ENCODE results near the gene TMPRSS3.
A peak's percentile ranks its signal among the peaks of the same experiment; 100 is the strongest.
"Not testable (repeated sequence)": the region's sequence is repeated elsewhere in the genome, so short reads cannot be mapped to it uniquely, and the experiment has no call there.

The TMPRSS3 gene

DNA sequence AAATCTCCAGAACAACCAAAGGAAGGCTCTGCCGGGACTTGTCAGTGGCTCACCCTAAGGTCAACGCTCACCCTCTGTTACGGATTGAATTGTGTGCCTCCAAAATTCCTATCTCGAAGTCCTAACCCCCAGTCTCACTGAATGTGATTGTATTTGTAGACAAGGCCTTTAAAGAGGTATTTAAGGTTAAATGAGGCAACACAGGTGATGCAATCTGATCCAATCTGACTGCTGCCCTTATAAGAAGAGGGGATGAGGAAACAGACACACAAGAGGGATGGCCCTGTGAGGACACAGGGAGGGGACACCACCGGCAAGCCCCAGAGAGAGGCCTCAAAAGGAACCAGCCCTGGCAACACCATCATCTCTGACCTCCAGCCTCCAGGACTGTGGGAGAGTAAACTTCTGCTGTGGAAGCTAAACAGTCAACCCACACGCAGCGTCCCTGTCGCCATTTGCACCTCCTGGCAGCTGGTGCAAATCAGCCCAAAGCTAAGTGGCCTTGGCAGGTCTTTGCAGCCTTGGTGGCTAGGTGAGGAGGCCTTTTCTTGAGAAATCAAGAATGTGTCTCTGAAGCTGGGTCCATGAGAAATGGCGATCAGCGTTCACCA, 32.1 kb upstream of the TMPRSS3 start:
- no peak for DNase-seq

DNA sequence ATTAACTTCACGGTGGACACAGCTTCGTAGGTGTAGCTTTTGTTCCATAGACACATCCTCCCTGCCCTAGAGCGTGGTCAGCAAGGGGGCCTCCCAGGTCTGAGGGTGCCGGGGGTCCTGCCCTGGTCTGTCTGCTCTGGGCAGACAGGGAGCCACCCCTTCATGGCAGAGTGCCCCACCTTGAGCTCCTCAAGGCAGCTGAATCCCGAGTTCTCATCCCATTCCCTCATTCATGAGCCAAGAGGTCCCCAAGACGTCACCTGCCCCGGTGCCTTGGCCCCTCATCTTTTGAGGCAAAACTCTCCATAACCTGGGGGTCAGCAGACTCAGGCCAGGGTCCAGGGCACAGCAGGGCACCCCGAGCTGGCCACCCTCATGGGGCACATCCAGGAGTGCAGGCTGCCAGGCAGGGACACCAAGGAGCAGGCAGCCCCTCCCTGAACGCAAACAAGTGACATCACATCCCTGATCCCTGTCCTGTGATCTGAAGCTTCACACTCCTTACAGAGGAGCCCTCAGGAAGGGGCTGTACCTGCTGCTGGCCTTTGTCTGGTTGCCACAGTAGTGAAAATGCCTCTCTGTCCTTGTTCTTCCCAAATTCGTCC, 31.1 kb upstream of the TMPRSS3 start:
- DNase-seq = no peak

DNA sequence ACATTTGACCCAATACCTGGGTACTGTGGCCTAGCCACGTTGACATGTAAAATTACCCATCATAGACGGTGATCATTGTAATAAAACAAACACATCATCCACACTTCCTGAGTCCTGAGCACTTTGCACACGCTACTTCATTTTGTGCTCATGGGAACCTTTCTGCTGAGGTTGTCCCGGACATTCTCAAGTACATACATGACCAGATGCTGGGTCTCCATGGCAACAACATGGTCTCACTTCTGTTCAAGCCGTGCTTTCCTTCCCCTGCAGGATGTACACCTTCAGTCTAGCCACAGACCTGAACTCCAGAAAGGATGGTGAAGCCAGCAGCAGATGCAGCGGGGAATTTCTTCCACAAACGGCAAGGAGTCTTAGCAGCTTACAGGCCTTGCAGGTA, 30.6 kb upstream of the TMPRSS3 start:
- no peak for DNase-seq

DNA sequence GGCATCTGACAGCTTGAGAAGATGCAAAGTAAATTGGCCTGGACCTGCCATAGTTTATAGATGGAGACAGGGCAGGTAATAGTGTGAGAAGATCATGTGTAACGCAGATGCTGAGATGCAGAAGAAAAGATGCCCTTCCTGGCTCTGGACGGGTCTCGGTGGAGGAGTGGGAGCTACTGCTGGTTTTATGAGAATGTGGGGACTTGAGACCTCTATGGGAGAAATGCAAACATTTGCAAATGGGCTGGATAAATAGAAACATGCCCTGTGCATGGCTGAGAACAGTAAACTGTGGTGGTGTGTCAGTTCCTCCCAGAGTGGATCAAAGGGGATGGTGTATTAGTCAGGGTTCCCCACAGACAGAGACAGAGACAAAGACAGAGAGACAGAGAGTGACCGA, 29.7 kb upstream of the TMPRSS3 start:
- DNase-seq = no peak

DNA sequence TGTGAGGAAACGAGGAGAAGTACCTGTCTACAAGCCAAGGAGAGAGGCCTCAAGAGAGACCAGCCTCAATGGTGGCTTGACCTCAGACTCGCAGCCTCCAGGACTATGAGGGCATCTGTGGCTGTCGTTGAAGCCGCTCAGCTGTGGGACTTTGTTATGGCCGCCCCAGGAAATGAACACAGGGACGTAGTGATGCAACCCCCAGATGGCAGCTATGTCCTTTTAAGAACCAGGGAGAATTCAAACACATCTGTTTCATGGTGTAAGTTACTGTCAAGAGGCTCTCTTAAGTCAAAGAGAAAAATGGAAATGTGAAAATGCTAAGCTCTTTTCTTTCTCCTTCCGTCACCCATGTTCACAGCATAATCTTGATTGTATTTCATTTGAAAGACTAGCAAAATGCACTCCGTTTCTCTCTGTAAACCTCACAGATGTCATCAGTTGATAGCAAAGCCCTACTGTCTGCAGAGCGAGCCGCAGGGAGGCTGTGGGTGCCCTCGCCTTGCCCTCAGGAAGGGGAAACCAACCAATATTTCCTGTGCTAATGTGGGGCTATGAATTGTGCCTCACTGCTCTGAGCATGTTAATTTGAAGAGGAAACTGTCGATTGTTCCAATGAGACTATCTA, 29.2 kb upstream of the TMPRSS3 start:
- peak; percentile 44 for DNase-seq

DNA sequence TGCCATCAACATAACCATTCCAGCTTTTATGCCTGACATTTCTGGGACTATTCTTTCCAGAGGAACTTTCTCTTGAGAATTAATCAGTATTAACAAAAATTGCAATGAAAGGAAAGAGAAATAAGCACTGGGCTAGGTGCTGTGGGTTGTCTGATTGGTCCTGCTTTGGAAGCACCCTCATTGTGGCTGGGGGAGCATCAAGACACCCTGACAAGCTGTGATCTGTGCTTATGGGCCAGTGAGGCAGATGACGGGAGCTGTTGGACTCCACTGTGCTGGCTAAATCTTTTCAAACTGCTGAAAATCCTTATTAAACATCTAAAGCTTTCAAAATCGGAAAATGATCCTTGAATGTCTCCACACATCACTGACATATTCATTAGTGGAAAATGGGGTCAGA, 27.8 kb upstream of the TMPRSS3 start:
- DNase-seq = no peak

DNA sequence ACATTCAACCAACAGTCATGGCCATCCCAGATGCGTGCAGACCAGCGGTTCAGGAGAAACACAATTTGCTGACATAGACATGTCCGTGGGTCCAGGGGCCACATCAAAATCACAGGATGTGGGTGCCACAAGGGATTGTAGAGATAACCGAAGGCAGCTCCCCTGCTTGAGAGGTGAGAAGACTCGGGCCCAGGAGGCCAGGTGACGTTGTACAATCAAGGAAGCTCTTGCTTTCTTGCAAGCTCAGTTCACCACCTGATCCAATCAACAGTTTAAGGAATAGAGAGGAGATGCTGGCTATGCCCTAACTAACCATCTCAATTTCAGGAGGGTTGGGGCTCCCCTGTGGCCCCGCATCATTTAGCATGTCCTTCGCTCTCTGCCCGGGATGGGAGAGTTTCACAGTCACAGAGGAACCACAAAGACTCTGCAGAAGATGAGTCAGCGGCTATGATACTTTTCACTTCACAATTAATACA, 27.4 kb upstream of the TMPRSS3 start:
- DNase-seq = no peak

DNA sequence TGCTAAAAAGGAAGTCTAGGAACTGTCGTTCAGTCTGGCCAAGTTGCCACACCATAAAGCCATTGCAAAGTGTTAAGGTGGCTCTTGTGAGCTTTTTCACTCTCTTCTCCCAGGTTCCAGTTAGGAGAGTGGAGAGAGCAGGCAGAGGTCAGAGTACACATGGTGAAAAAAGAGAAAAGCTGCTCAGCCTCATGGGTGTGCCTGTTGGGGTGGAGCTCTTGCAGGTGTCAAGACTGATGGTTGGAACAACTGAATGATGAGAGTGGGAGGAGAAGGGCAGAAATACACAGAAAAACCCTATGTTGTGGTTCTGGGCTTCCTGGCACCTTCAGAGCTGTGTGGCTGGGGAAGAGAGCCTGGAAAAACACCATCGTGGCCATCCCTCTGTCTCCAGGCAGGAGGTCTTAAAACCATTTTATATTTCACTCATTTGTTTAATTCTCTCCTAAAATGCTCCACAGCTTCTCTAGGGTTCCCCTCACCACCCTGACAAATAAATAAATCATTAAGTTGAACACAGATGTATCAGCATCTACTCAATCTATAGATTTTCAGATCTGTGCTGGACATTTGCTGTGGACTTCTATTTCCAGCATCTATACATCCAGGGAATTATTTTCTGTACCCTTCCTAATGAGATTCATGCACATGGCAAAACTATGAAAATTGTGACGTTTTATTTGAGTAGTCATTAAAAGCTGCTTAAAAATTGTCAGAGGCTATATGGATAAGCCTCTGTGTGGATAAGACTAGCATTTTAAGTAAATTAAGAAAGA, 25.4 kb upstream of the TMPRSS3 start:
- no peak for DNase-seq

DNA sequence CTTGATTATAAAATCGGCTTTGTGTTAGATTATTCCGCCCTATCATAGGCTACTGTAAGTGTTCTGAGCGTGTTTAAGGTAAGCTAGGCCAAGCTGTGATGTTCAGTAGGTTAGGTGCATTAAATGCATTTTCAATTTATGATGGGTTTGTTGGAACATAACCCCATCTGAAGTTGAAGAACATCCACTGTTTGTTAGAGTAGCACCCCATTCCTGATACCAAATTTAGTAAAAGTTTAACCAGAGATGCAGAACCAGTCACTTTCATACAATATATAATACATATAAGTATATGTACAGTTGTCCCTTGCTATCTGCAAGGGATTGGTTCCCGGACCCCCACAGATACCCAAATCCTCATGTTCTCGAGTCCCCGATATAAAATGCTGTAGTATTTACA, 24.0 kb upstream of the TMPRSS3 start:
- DNase-seq = no peak

DNA sequence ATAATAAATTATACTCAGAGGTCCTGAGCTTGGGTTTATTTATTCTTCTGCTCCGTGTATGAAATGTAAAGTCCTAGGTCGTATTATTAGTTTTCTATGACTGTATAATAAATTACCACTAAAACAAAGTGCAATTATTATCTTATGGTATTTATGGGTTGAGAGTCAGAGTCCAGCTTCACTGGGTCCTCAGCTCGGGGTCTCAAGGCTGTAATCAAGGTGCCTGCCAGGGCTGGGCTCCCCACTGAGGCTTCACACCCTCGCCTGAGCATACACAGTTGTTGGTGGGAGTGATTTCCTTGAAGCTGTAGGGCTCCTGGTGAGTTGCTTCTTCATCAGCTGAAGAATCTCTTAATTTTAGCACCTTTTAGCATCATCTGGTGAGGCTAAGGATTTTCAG, 23.0 kb upstream of the TMPRSS3 start:
- DNase-seq = no peak

DNA sequence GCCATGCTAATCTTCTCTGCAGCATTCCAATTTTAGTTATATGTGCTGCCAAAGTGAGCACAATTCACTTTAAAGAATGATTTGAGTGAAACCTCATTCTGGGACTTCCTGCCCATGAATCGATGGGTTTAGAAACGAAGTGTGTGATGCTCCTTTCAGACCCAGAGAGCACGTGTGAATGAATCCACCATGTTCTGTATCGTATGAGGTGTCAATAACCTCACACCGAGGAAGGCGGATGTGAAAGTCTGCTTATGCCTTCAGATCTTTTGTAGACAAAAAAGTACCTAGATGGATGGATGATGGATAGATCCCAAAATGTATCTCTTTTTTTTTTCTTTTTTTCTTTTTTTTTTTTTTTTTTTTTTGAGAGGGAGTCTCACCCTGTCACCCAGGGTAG, 21.7 kb upstream of the TMPRSS3 start:
- no peak for DNase-seq

DNA sequence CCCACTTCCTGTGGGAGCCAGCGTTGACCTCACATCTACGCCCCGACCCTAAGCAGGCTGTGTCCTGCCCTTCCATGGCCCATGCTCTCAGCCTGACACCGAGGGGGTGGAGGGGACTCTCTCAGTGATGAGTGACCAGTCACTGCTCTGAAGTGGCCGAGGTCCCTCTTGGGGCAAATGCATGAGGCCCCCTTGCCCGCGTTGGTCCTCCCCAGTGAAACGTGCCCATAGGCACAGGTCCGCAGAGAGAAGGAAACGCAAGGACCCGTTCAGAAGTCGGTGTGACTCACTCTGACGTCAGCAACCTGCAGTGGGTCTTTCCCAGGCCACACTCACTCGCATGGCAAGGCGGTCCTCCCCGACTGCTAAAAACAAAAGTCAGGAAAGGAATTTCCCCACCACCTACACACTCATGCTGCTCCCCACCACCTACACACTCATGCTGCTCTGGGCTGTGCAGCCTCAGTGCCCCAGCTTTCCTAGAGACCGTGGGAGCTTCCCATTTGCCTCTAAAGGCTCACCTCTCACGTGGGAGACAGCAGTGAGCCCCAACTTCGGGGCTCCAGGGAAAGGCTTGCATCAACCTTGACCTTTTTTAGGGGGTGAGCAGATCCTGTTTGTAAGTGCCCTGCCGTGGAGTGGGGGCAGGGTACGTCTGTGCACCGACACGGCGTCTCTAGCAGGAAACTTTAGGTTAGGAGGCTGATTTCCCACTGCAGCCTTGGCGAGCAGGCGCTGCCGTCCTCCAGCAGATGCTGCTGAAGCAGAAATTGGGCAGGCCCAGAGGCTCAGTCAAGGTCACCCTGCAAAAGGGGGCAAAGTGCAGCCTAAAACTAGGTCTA, 19.3 kb upstream of the TMPRSS3 start:
- DNase-seq = peak; percentile 80

DNA sequence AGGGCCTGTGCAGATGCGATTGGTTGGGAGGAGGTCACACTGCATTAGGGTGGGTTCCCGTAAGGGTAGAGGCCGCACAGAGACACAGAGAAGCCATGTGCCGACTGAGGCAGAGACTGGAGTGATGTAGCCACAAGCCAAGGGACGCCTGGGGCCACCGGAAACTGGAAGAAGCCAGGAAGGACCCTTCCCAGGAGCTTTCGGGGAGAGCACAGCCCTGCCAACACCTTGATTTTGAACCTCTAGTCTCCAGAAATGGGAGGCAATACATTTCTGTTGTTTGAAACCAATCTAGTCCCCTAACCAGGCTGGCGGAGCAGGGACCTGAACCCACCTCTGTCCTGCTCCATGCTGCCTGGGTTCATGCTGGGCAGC, 18.7 kb upstream of the TMPRSS3 start:
- no peak for DNase-seq

DNA sequence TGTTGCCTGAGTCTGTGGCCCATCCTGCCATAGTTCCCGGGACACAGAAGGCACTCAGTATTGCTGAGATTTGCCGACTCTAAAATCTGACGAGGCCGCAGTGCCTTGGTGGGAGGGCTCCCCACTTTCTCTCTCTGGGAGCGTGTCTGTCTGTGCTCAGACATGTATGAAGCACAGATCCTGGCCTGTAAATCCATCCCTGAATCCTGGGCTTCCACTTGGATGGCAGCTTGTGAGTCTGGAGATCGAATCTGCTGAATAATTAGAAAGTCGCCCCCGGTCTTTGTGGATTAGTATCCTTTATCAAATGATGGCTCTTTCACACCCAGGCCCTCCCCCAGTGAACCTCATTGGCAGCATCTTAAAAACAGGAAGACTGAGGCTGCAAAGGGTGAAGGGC, 18.2 kb upstream of the TMPRSS3 start:
- no peak for DNase-seq

DNA sequence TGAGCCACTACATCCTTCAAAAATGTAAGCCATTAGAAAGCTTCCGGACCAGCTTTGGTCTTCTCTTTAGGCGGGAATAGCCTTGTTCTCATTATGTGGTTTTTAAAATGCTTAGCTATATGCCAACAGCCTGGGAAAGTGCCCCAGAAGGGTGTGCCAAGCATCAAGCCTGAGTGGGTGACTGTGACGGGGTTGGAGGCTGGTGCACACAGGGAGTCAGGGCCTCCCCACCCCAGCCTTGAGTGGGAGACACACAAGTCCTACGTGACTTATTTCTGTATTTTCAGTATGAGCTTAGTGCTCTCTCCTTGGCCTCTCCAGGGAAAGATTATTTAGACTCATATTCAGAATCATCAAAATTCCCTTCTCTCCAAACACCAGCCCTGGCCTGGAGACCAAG, 17.6 kb upstream of the TMPRSS3 start:
- DNase-seq = no peak

DNA sequence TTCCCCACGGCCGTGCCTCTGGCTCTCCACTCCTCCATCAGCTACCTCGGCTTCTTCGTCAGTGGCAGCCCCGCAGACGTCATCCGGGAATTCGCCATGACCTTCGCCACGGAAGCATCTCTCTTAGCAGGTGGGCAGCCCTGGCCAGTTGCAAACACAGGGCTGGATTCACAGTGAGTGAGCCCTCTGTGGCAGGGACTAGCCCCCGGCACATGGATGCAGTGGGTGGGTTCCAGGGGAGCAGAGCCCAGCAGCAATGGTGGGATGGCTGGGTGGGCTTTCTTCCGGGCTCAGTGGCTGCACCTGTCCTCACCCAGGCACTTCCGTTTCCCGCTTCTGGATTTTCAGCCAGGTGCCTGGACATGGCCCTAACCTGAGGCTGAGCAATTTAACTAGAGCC, 17.2 kb upstream of the TMPRSS3 start:
- no peak for DNase-seq

DNA sequence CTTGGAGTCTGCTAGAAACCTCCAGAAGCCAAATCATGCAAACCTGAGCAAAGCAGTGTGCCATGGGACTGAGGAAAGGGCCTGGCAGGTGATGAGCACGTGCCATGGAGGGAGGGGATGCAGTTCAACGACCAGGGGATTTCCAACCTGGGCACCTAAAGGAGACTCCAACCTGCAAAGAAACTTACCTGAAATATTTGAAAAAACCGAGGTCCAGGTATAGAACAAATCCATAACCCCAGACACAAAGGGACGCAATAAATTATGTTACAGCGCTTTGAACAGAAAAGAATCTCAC, 16.7 kb upstream of the TMPRSS3 start:
- DNase-seq = no peak

DNA sequence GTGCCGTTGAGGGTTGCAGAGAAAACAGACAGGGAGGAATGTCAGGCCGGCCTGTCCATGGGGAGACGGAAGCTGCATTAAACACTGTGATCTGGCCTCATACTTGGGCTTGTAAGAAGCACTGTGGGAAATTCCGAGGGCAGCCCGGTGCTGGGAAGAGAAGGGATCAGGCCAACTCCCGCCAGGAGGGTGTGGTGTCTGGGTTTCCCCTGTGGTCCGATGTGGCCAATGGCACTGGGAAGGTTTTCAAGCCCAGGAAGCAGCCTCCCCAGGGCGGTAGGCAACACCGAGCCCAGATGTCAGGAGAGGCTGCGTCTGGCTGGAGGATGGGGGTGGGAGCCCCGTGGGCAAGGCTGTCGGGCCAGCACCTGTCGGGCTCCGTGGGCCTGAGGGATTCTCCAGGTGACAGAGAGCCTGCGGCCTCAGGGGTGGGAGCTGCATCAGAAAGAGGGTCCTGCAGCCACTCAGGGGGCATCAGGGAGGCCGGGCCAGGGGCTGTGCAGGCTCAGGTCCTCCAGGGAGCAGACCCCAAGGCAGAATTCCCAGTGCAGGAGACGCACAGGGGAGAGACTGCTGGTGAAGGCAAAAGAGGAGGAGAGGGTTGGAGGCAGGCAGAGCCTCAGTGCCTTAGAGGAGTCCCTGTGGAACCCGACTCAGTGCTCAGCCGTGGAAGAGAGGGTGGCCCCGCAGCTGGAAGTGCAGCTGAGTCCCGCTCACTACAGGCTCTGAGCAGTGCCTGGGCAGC, 16.2 kb upstream of the TMPRSS3 start:
- no peak for DNase-seq

DNA sequence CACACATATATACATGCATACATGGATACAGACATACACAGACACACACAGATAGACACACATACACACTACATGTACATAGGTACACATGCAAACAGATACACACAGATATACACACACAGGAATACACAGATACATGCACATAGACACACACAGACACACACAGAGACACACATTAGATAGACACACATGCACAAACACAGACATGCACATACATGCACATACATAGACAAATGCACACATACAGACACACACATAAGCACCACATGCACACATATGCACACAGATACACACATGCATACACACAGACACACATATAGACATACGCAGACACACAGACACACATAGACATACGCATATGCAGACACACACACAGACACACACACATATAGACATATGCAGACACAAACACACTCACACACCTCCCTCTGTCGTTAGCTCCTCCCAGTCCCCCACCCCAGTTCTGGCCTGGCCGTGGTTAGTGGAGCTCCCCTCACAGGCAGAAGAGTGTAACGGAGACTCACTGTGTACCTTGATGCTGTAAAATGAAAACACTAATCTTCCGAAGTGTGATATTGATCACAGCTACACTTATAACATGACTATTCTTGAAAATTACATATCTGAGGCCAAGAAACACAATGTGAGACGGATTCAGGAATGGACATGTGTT, 15.5 kb upstream of the TMPRSS3 start:
- no peak for DNase-seq

DNA sequence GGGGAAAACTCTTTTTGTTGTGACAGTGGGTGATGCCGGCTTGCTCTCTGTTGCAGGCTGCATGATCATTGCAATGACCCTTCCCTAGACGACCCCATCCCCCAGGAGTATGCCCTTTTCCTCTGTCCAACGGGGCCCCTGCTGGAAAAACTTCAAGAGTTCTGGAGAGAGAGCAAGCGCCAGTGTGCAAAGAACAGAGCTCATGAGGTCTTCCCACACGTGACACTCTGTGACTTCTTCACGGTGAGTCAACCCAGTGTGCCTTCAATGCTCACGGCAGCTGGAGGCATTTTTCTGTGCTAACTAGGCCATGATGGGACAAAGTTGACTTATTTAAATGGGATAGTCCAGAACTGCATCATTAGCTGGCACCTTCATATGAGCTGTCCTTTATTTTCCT, 13.5 kb upstream of the TMPRSS3 start:
- no peak for DNase-seq

DNA sequence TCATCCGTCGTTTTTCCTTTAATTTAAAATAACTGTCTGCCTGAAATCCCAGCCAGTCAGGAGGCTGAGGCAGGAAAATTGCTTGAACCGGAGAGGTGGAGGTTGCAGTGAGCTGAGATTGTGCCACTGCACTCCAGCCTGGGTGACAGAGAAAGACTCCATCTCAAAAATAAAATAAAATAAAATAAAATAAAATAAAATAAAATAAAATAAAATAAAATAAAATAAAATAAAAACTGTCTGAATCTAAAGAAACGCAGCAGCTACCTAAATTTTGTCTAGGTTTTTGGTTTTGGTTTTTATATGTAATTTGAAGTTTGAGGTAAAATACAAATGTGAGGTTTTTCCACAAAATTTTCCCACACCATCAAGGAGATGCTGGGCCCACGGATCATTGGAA, 12.9 kb upstream of the TMPRSS3 start:
- DNase-seq = not testable (repeated sequence)

DNA sequence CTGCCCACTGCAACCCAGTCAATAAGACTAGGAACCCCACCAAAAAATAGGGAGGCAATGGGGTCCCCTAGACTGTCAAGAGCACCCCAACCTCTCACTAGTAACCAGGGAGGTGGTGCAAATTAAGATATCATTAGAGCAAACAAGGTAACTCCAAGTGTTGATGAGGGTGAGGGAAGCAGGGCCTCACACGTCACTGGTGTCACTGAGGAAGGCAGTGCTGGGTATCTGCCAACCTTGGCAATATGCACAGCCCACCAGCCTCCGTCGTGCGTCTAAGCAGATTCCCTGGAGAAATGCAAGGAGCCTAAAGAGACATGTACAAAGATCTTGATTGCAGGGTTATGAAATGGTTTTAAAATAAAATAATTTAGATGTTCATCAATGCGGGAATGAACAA, 11.6 kb upstream of the TMPRSS3 start:
- no peak for DNase-seq
